Ovary (tissue), 9 donors: ENCODE results near the gene CLCN1. TPM values are rescaled to one million over a fixed set of nuclear protein-coding genes. Genes with fewer than 3 reads are reported as not detected.

Source experiments
- DNase-seq, 5 donors: peaks; one replicate each; pipeline ENCODE4 v3.0.0-alpha.2; 2019 to 2020
- H3K27ac ChIP-seq, 2 donors: fragments of 200-600 bp; one replicate each; pipeline versions ENCODE4 v1.5.1 to v1.8.0; 2019 to 2022
- H3K27me3 ChIP-seq: fragments of 200-600 bp; one replicate; pipeline ENCODE4 v1.8.0; 2022
- H3K36me3 ChIP-seq: fragments of 200-600 bp; sonication (generic); one replicate; pipeline ENCODE4 v1.5.1; 2019
- H3K4me1 ChIP-seq: one replicate; pipeline ENCODE4 v1.8.1; 2013; ENCODE audit warnings: mild to moderate bottlenecking, moderate library complexity; ENCODE audit not compliant: insufficient read depth
- H3K4me3 ChIP-seq: fragments of 200-600 bp; sonication (generic); one replicate; pipeline ENCODE4 v1.5.1; 2017
- H3K9me3 ChIP-seq, 2 donors: fragments of 200-600 bp in 1 of 2; sonication (generic) in 1 of 2; one replicate each; pipeline versions ENCODE4 v1.5.1 to v1.8.1; 2013 to 2019; ENCODE audit warnings: mild to moderate bottlenecking in 1 of 2, moderate library complexity in 1 of 2
- CTCF ChIP-seq, 3 donors: fragments of 450-650 bp in 2 of 3; fragments of 200-600 bp in 1 of 3; IDR thresholded peaks; one replicate each; pipeline versions ENCODE4 v1.5.1 to v1.8.0; 2016 to 2022; ENCODE audit warnings: antibody characterized with exemption in 3 of 3, mild to moderate bottlenecking in 1 of 3
- EP300 ChIP-seq: sonication (generic); formaldehyde crosslinking; IDR thresholded peaks from one replicate; pipeline ENCODE4 v1.6.1; 2017; ENCODE audit warnings: antibody characterized with exemption
- POLR2A ChIP-seq: fragments of 450-650 bp; IDR thresholded peaks from one replicate; pipeline ENCODE4 v1.6.1; 2017; ENCODE audit warnings: antibody characterized with exemption, mild to moderate bottlenecking, moderate library complexity
- WGBS, 3 donors: extraction: QIAGEN DNeasy Blood & Tissue Kit in 1 of 3; methylation state at CpG; one replicate each; pipeline versions ENCODE4 v1.1.5 to v1.1.7; 2013 to 2017; 5-methylcytosine and 5-hydroxymethylcytosine counted together
- intact Hi-C, 4 donors: fragments of 100-400 bp; cut with DNase I; formaldehyde crosslinking; loops; one replicate each; pipeline versions ENCODE4 v1.11.0 to v1.15.1; 2022 to 2023
- polyA plus RNA-seq, 2 donors: library from polyadenylated mRNA; stranded (reverse); fragments of 200-250 nt in 1 of 2; fragments of 350-450 nt in 1 of 2; fragmentation: Illumina TruSeq in 1 of 2; extraction: RNeasy Lipid Tissue Mini Kit (QIAGEN cat#74804) in 1 of 2; gene quantifications; one replicate each; pipeline ENCODE4 v1.2.3, GENCODE V29; 2013 to 2014
- total RNA-seq, 7 donors: library from RNA; depleted of rRNA in 2 of 7; stranded (reverse); fragments of >200 nt in 2 of 7; fragmentation: NEBNext Ultra II Directional in 3 of 7; extraction: Animal tissue kit (Norgen Biotek cat#: 25700) in 3 of 7; gene quantifications; one replicate each; pipeline versions ENCODE4 v1.1.0 to v1.2.4, GENCODE V29; 2016 to 2023
- donor health status: DM: no; HTN: no; CAD: no; lungs with moderate emphysema.
- donor health status: DM: no; HTN: no; CAD: no.
- donor health status: Bipolar disorder and iron deficiency.
- donor health status: DM: yes; HTN: yes; CAD: no.
- donor health status: DM: no; HTN: no; CAD: no.
- donor health status: DM: yes; HTN: yes; CAD: no.

CLCN1 gene
- total and polyA plus RNA-seq, 9 donors = 0.10 TPM; not detected in 8

GRCh38 chr7:143331179-143331801 is 15.4 kb downstream of the CLCN1 start:
- no peak overlapping the region for H3K27ac ChIP-seq
- no peaks in the 10 kb centered on the region for H3K4me1 ChIP-seq
- 64 to 82% (median 70%) methylated on average over 8 of the region's 8 CpGs for WGBS, 3 donors
- H3K9me3 ChIP-seq = no peaks in the 10 kb centered on the region
- no peaks in the 10 kb centered on the region for H3K27me3 ChIP-seq
- DNase-seq = no peak
- intact Hi-C loops = no loop called here
- H3K4me3 ChIP-seq = no peak overlapping the region
- TF ChIP-seq EP300 (no peak), CTCF (IDR thresholded peaks at IDR 0.05) (no peak), POLR2A (no peak)
- no peaks in the 10 kb centered on the region for H3K36me3 ChIP-seq

- Histone ChIP-seq H3K4me3 (no peak overlapping the region), H3K36me3 (no peaks in the 10 kb centered on the region), H3K27me3 (no peaks in the 10 kb centered on the region), H3K4me1 (no peaks in the 10 kb centered on the region), H3K27ac (no peak overlapping the region), H3K9me3 (no peaks in the 10 kb centered on the region)
- DNase-seq = no peak
- no peak for TF ChIP-seq POLR2A
- intact Hi-C loops = no loop called here
- WGBS, 3 donors = 18 to 40% (median 38%) methylated on average over 1 of the region's 1 CpG
Observed at GRCh38 chr7:143334244-143334643, 18.3 kb downstream of the CLCN1 start.

- Histone ChIP-seq H3K27ac (no peak overlapping the region), H3K36me3 (no peaks in the 10 kb centered on the region), H3K4me1 (no peaks in the 10 kb centered on the region), H3K4me3 (no peak overlapping the region), H3K27me3 (no peaks in the 10 kb centered on the region), H3K9me3 (no peaks in the 10 kb centered on the region)
- TF ChIP-seq POLR2A = no peak
- TF ChIP-seq EP300 = no peak
- TF ChIP-seq CTCF (IDR thresholded peaks at IDR 0.05) = no peak
- DNase-seq = no peak
- 71 to 78% (median 77%) methylated on average over 3 of the region's 3 CpGs for WGBS, 3 donors
- intact Hi-C loops = no loop called here
Observed at GRCh38 chr7:143337216-143337615, 21.3 kb downstream of the CLCN1 start.

GRCh38 chr7:143341842-143342241 is 25.9 kb downstream of the CLCN1 start:
- Histone ChIP-seq H3K9me3 (no peaks in the 10 kb centered on the region), H3K27ac (no peak overlapping the region), H3K4me3 (no peak overlapping the region), H3K4me1 (no peaks in the 10 kb centered on the region), H3K36me3 (no peaks in the 10 kb centered on the region), H3K27me3 (no peaks in the 10 kb centered on the region)
- whole genome bisulfite sequencing, 3 donors = 84 to 89% (median 88%) methylated on average over 8 of the region's 8 CpGs
- no peak for DNase-seq
- intact Hi-C loops = no loop called here
- TF ChIP-seq CTCF (IDR thresholded peaks at IDR 0.05) = no peak
- no peak for TF ChIP-seq EP300
- TF ChIP-seq POLR2A = no peak

GRCh38 chr7:143343596-143343995 is 27.7 kb downstream of the CLCN1 start:
- 90 to 93% (median 91%) methylated on average over 3 of the region's 3 CpGs for WGBS, 3 donors
- Histone ChIP-seq H3K9me3 (no peaks in the 10 kb centered on the region), H3K27ac (no peak overlapping the region), H3K36me3 (no peaks in the 10 kb centered on the region), H3K4me1 (no peaks in the 10 kb centered on the region), H3K4me3 (no peak overlapping the region), H3K27me3 (no peaks in the 10 kb centered on the region)
- DNase-seq = no peak
- intact Hi-C loops = no loop called here
- TF ChIP-seq EP300 (no peak), CTCF (IDR thresholded peaks at IDR 0.05) (no peak), POLR2A (no peak)
